ENCODE data around the gene MYL10. TPM values are rescaled to one million over a fixed set of nuclear protein-coding genes. Genes with fewer than 3 reads are reported as not detected.

MYL10 gene
- total RNA-seq, 2 experiments from 2014 or later: not detected

- peaks cover 2% of the 10 kb centered on the region for H3K9me3 Mint-ChIP-seq
- no peak overlapping the region for H3K4me3 Mint-ChIP-seq
- no peak overlapping the region for H3K27ac Mint-ChIP-seq
- ChIA-PET POLR2A (no interaction called here), CTCF (no interaction called here)
- DNase-seq: no peak
- no peaks in the 10 kb centered on the region for H3K36me3 Mint-ChIP-seq (ENCODE audit: low read depth)
- H3K4me1 Mint-ChIP-seq (ENCODE audit: low read depth): peaks cover 6% of the 10 kb centered on the region
- peaks cover 13% of the 10 kb centered on the region for H3K27me3 Mint-ChIP-seq
- ATAC-seq: no peak
- no peak for TF ChIP-seq CTCF (IDR thresholded peaks at IDR 0.05)
- intact Hi-C loops (cut with micrococcal nuclease): no loop called here
Observed at GRCh38 chr7:101628522-101628921, 574 bp downstream of the MYL10 start.

- DNase-seq (no peak), ATAC-seq (no peak)
- Mint-ChIP-seq H3K9me3 (no peaks in the 10 kb centered on the region), H3K27ac (no peak overlapping the region), H3K27me3 (peaks cover 13% of the 10 kb centered on the region), H3K4me1 (ENCODE audit: low read depth) (peaks cover 6% of the 10 kb centered on the region), H3K36me3 (ENCODE audit: low read depth) (no peaks in the 10 kb centered on the region), H3K4me3 (no peak overlapping the region)
- ChIA-PET POLR2A (no interaction called here), CTCF (no interaction called here)
- no peak for TF ChIP-seq CTCF (IDR thresholded peaks at IDR 0.05)
- intact Hi-C loops (cut with micrococcal nuclease): no loop called here
Observed at GRCh38 chr7:101626758-101627157, 2.3 kb downstream of the MYL10 start.

DNA sequence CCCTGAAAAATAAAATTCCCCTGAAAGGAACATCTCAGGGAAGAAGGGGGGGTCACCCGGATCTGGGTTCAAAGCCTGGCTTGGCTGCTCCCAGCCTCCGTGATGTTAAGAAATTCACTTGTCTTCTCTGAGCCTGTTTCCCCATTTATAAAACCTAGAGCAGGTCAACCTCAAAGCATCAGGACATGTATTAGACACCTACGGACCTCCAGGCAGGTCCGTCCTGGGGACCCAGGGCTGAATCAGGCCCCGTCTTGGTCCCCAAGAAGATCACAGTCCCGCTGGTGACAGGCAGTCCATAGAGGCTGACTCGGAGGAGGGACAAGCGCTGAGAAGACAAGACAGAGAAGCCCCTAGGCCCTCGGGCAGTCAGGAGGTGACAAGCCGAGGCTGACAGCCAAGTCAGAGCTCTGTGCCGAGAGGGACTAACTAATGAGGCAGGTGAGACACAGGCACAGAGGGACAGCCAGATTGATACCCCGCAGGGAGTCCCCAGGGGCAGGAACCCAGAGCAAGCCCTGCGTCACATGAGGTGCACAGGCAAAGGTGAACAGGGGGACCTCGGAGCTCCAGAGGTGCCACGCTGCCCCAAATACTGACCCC lies 2.9 kb downstream of the MYL10 start:
- Mint-ChIP-seq H3K36me3 (ENCODE audit: low read depth) (no peaks in the 10 kb centered on the region), H3K9me3 (no peaks in the 10 kb centered on the region), H3K27me3 (peaks cover 13% of the 10 kb centered on the region), H3K27ac (no peak overlapping the region), H3K4me1 (ENCODE audit: low read depth) (peaks cover 6% of the 10 kb centered on the region), H3K4me3 (no peak overlapping the region)
- POLR2A ChIA-PET: no interaction called here
- CTCF ChIA-PET: no interaction called here
- no peak for TF ChIP-seq CTCF (IDR thresholded peaks at IDR 0.05)
- ATAC-seq (no peak), DNase-seq (no peak)
- intact Hi-C loops (cut with micrococcal nuclease): no loop called here

DNA sequence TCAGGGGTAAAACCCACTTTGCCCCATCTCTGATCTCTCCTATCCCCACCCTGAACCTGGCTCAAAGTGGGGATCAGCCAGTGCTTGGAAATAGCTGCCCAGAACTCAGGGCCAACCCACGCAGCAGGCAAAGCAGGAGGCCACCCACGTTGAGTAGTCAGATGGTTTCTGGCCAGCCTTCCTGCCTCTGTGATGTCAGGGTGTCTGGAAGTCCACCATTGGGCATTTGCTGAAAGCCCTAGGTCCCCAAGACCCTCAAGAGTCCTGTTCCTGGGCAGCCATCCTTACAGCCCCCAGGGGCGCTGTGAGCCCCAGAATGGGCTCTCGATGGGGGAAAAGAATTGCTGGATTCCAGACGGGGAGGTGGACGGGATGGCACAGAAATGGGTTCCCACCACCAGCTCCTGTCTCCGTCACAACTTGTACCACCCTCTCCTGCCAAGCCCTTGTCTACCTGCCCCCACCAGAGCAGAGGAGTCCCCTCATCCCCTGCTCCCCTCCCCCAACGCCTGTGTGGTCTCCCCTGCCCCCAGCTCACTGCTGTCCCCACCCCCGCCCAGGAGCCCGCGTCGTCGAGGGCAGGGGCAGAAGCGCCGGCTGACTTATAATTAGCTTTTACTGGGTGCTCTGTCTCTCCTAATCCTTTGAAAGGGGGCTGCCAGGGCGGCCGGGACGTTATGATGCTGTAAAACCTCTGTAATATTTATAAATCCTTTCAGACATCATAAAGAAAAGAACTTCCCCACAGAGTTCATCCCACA lies 3.9 kb downstream of the MYL10 start:
- Mint-ChIP-seq H3K4me3 (no peak overlapping the region), H3K36me3 (ENCODE audit: low read depth) (no peaks in the 10 kb centered on the region), H3K27me3 (peaks cover 13% of the 10 kb centered on the region), H3K4me1 (ENCODE audit: low read depth) (peaks cover 6% of the 10 kb centered on the region), H3K9me3 (no peaks in the 10 kb centered on the region), H3K27ac (no peak overlapping the region)
- no peak for ATAC-seq
- intact Hi-C loops (cut with micrococcal nuclease): no loop called here
- no peak for TF ChIP-seq CTCF (IDR thresholded peaks at IDR 0.05)
- CTCF ChIA-PET: no interaction called here
- POLR2A ChIA-PET: no interaction called here
- no peak for DNase-seq

DNA sequence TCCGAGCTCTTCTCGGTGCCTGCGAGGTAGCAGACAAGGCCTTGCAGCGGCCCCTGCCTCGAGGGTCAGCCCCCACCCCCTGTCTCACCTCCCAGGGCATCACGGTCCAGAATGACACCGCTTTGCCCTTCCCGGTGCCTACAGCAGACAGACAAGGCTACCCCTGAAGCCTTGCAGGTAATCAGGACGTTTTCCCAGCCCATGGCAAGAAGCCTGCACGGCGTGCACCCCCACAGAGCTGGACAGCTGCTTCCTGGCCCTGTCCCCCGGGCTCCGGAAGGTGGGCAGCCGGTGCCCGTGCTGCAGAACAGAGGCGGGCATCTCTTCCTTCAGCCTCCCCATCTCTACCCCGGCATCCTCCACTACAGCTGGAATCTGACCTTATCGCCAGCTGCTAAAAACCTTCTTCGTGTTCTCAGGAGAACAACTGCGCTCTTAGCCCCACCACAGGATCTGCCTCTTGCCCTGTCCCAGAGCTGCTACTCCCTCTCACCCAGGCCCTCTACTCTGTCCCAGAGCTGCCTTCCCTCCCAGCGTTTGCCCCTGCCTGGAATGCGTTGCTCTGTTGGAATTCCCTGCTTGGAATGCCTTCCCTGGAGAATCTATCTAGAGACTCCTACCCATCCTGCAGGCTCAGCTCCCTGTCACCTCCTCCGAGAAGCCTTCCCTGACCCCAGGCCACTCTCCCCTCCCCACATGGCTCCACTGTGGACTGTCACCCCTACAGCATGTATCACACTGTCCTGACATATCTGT lies 4.7 kb downstream of the MYL10 start:
- CTCF ChIA-PET: no interaction called here
- Mint-ChIP-seq H3K36me3 (ENCODE audit: low read depth) (no peaks in the 10 kb centered on the region), H3K4me1 (ENCODE audit: low read depth) (peaks cover 6% of the 10 kb centered on the region), H3K27me3 (peaks cover 13% of the 10 kb centered on the region), H3K9me3 (no peaks in the 10 kb centered on the region), H3K27ac (no peak overlapping the region), H3K4me3 (no peak overlapping the region)
- no peak for DNase-seq
- TF ChIP-seq CTCF (IDR thresholded peaks at IDR 0.05): no peak
- no peak for ATAC-seq
- intact Hi-C loops (cut with micrococcal nuclease): no loop called here
- POLR2A ChIA-PET: no interaction called here

Data from activated CD8-positive, alpha-beta T cell treated with anti-CD3 and anti-CD28 coated beads for 36 hours (primary cell).